Mesendoderm (in vitro differentiated cells): Measurements from ENCODE around the gene ARF6.

Experiments used
- DNase-seq: peaks from one replicate; pipeline ENCODE4 v3.0.0; 2013
- H2AK5ac ChIP-seq: 2 replicates; pipeline ENCODE4 v1.6.1; 2013; ENCODE audit warnings: low read length, inconsistent platforms
- H2BK120ac ChIP-seq: 2 replicates; pipeline ENCODE4 v1.6.1; 2013; ENCODE audit warnings: low read depth, mild to moderate bottlenecking, low read length, moderate library complexity, mixed read lengths
- H2BK15ac ChIP-seq: replicated peaks from 2 replicates; pipeline ENCODE4 v1.6.1; 2013; ENCODE audit warnings: low read depth, mild to moderate bottlenecking, moderate library complexity
- H2BK5ac ChIP-seq: 2 replicates; pipeline ENCODE4 v1.6.1; 2013; ENCODE audit warnings: low read length, inconsistent platforms
- H3K18ac ChIP-seq: 2 replicates; pipeline ENCODE4 v1.6.1; 2013; ENCODE audit warnings: mild to moderate bottlenecking, low read length, mixed read lengths
- H3K23ac ChIP-seq: one replicate; pipeline ENCODE4 v1.6.1; 2013; ENCODE audit warnings: low read length
- H3K27ac ChIP-seq: 2 replicates; pipeline ENCODE4 v1.5.1; 2013; ENCODE audit warnings: low read depth, mild to moderate bottlenecking, inconsistent platforms, low read length, moderate library complexity
- H3K27me3 ChIP-seq: 2 replicates; pipeline ENCODE4 v1.6.1; 2013; ENCODE audit warnings: low read length, control low read depth, mild to moderate bottlenecking, inconsistent platforms; ENCODE audit not compliant: insufficient read depth, poor library complexity
- H3K36me3 ChIP-seq: 2 replicates; pipeline ENCODE4 v1.6.1; 2013; ENCODE audit warnings: low read length, inconsistent platforms; ENCODE audit not compliant: control insufficient read depth, insufficient read depth
- H3K4ac ChIP-seq: one replicate; pipeline ENCODE4 v1.6.1; 2013; ENCODE audit warnings: low read depth, mild to moderate bottlenecking, low read length, moderate library complexity
- H3K4me1 ChIP-seq: 2 replicates; pipeline ENCODE4 v1.6.1; 2013; ENCODE audit warnings: low read depth, low read length, inconsistent platforms; ENCODE audit not compliant: control insufficient read depth
- H3K4me2 ChIP-seq: 2 replicates; pipeline ENCODE4 v1.6.1; 2013; ENCODE audit warnings: low read length
- H3K4me3 ChIP-seq: 2 replicates; pipeline ENCODE4 v1.5.1; 2013; ENCODE audit warnings: mild to moderate bottlenecking, low read length
- H3K56ac ChIP-seq: one replicate; pipeline ENCODE4 v1.6.1; 2013; ENCODE audit warnings: low read length
- H3K79me1 ChIP-seq: 2 replicates; pipeline ENCODE4 v1.6.1; 2013; ENCODE audit warnings: low read length, inconsistent platforms
- H3K79me2 ChIP-seq: 2 replicates; pipeline ENCODE4 v1.6.1; 2013; ENCODE audit warnings: mild to moderate bottlenecking, low read length; ENCODE audit not compliant: control insufficient read depth, insufficient read depth
- H3K9ac ChIP-seq: 2 replicates; pipeline ENCODE4 v1.6.1; 2013; ENCODE audit warnings: low read length, inconsistent platforms
- H4K5ac ChIP-seq: one replicate; pipeline ENCODE4 v1.6.1; 2013; ENCODE audit warnings: low read length
- H4K8ac ChIP-seq: one replicate; pipeline ENCODE4 v1.6.1; 2013; ENCODE audit warnings: low read depth, mild to moderate bottlenecking, control low read depth, low read length, moderate library complexity
- WGBS: extraction: QIAGEN DNeasy Blood & Tissue Kit; methylation state at CpG from one replicate; pipeline ENCODE4 v1.1.7; 2013; ENCODE audit warnings: low lambda C conversion rate, missing lambda C conversion rate; ENCODE audit not compliant: insufficient coverage; ENCODE audit errors: extremely low coverage; 5-methylcytosine and 5-hydroxymethylcytosine counted together

ARF6 gene

DNA sequence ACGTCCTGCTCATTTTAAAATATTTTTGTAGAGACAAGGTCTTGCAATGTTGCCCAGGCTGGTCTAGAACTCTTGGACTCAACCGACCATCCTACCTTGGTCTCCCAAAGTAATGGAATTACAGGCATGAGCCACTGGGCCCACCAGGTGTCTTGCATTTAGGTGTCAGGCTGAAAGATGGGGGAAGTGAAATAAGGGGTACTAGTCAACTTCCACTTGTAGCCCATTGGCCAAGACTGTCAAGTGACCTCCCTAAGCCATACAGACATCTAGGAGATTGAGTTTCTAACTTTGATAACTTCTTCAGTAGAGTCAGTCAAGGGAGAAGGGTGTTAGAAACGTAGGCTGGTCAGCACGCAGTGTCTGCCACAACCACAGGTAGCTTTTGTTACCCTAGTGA is 32.0 kb downstream of the ARF6 start:
- no peak overlapping the region for H3K23ac ChIP-seq
- H4K5ac ChIP-seq = no peak overlapping the region
- H3K4me1 ChIP-seq = no peaks in the 10 kb centered on the region
- H2AK5ac ChIP-seq = no peak overlapping the region
- no peak overlapping the region for H3K4ac ChIP-seq
- H3K27me3 ChIP-seq = no peaks in the 10 kb centered on the region
- no peaks in the 10 kb centered on the region for H3K79me2 ChIP-seq
- no peak overlapping the region for H3K56ac ChIP-seq
- no peak overlapping the region for H2BK120ac ChIP-seq
- H3K18ac ChIP-seq = no peak overlapping the region
- H3K36me3 ChIP-seq = no peaks in the 10 kb centered on the region
- H3K4me2 ChIP-seq = no peak overlapping the region
- H3K9ac ChIP-seq = no peak overlapping the region
- no peak overlapping the region for H3K27ac ChIP-seq
- H4K8ac ChIP-seq = no peak overlapping the region
- WGBS = no CpG with 5 or more reads among the region's 4 CpGs
- no peak for DNase-seq
- no peaks in the 10 kb centered on the region for H3K79me1 ChIP-seq
- H2BK5ac ChIP-seq = no peak overlapping the region
- H2BK15ac ChIP-seq = no peak overlapping the region
- H3K4me3 ChIP-seq = no peak overlapping the region

DNA sequence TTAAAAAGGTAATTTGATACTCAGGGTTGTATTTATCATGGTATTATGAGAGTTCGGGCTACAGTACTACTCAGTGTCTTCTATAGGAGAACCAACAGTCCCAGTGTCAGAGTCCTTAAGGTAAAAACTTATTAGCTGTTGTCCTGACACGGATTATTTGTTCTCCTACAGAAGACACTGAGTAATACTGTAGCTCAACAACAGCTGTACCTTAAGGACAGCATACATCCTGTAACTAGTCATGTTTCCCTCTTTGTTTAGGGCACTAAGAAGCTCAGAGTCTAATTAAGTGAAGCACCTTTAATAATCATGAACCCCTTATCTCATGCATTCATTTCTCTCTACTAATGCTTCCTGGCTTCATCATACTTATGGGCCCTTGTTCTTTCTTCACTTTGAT is 33.9 kb downstream of the ARF6 start:
- no peak overlapping the region for H3K4me2 ChIP-seq
- H3K79me2 ChIP-seq = no peaks in the 10 kb centered on the region
- H2BK120ac ChIP-seq = no peak overlapping the region
- H4K5ac ChIP-seq = no peak overlapping the region
- no CpG with 5 or more reads among the region's 2 CpGs for WGBS
- no peaks in the 10 kb centered on the region for H3K36me3 ChIP-seq
- H3K4me1 ChIP-seq = no peaks in the 10 kb centered on the region
- no peak overlapping the region for H4K8ac ChIP-seq
- H2BK15ac ChIP-seq = no peak overlapping the region
- H2AK5ac ChIP-seq = no peak overlapping the region
- no peaks in the 10 kb centered on the region for H3K27me3 ChIP-seq
- no peak for DNase-seq
- no peak overlapping the region for H3K4me3 ChIP-seq
- H3K56ac ChIP-seq = no peak overlapping the region
- no peak overlapping the region for H3K9ac ChIP-seq
- no peaks in the 10 kb centered on the region for H3K79me1 ChIP-seq
- no peak overlapping the region for H3K23ac ChIP-seq
- H3K4ac ChIP-seq = no peak overlapping the region
- no peak overlapping the region for H2BK5ac ChIP-seq
- no peak overlapping the region for H3K27ac ChIP-seq
- H3K18ac ChIP-seq = no peak overlapping the region

DNA sequence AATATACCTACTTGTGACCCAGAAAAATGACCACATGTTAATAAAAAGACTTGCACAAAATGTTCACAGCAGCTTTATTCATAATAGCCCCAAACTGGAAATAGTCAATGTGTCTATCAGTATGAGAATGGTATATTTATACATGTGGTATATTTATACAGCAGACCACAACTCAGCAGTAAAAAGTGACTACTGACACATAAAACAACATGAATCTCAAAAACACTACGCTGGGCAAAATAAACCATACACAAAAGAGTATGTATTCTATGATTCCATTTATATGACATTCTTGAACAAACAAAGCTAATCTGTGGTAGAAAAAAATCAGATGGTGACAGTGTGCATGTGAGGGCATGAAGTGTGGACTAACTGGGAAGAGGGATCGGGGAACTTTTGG is 35.1 kb downstream of the ARF6 start:
- Histone ChIP-seq H3K4me1 (no peaks in the 10 kb centered on the region), H3K4ac (no peak overlapping the region), H3K4me2 (no peak overlapping the region), H3K9ac (no peak overlapping the region), H2BK120ac (no peak overlapping the region), H3K79me1 (no peaks in the 10 kb centered on the region), H3K27me3 (no peaks in the 10 kb centered on the region), H3K79me2 (no peaks in the 10 kb centered on the region), H3K36me3 (no peaks in the 10 kb centered on the region), H3K23ac (no peak overlapping the region), H2BK15ac (no peak overlapping the region), H2BK5ac (no peak overlapping the region), H2AK5ac (no peak overlapping the region), H4K5ac (no peak overlapping the region), H3K18ac (no peak overlapping the region), H3K56ac (no peak overlapping the region), H4K8ac (no peak overlapping the region), H3K27ac (no peak overlapping the region), H3K4me3 (no peak overlapping the region)
- no CpG with 5 or more reads among the region's 2 CpGs for WGBS
- DNase-seq = no peak

DNA sequence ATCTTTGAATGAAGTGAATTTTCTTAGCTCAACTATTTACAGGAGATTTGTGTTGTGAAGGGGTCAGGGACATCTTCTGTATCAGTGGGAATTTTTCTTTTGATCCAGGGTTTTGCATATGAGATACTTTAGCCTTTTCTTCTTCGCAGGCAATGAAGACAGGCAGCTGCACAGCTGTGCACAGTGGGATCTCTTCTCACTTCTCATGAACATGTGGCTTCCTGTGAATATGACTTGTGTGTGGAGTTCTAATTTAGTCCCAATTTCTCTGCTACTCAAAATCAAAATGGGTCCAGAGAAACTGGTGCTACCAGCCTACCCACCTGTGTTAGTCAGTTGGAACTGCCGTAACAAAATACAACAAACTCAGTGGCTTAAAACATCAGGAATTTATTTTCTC is 37.8 kb downstream of the ARF6 start:
- H3K4me2 ChIP-seq = no peak overlapping the region
- H3K79me1 ChIP-seq = no peaks in the 10 kb centered on the region
- H3K36me3 ChIP-seq = no peaks in the 10 kb centered on the region
- no peak overlapping the region for H3K9ac ChIP-seq
- no peak overlapping the region for H3K4ac ChIP-seq
- H3K79me2 ChIP-seq = no peaks in the 10 kb centered on the region
- H3K56ac ChIP-seq = no peak overlapping the region
- no peaks in the 10 kb centered on the region for H3K4me1 ChIP-seq
- H2AK5ac ChIP-seq = no peak overlapping the region
- DNase-seq = no peak
- no peaks in the 10 kb centered on the region for H3K27me3 ChIP-seq
- H3K23ac ChIP-seq = no peak overlapping the region
- H2BK15ac ChIP-seq = no peak overlapping the region
- H4K8ac ChIP-seq = no peak overlapping the region
- no peak overlapping the region for H4K5ac ChIP-seq
- no peak overlapping the region for H3K27ac ChIP-seq
- no peak overlapping the region for H2BK120ac ChIP-seq
- no peak overlapping the region for H2BK5ac ChIP-seq
- WGBS = no CpG with 5 or more reads among the region's 2 CpGs
- H3K18ac ChIP-seq = no peak overlapping the region
- H3K4me3 ChIP-seq = no peak overlapping the region

DNA sequence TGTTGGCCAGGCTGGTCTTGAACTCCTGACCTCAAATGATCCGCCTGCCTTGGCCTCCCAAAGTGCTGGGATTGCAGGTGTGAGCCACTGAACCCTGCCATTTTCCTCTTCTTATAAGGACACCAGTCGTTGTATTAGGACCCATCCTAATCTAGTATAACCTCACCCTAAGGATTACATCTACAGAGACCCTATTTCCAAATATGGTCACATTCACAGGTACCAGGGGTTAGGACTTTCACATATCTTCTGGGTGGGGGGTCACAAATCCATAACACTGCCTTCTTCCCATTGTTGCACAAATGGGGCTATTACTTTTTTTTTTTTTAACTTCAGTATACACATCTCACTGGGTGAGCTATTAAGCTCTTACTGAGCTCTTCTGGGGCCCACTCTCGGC is 38.6 kb downstream of the ARF6 start:
- no peaks in the 10 kb centered on the region for H3K79me1 ChIP-seq
- no peak overlapping the region for H2BK15ac ChIP-seq
- H3K9ac ChIP-seq = no peak overlapping the region
- no CpG with 5 or more reads among the region's 3 CpGs for WGBS
- peak overlapping the region; percentile 51 for H3K18ac ChIP-seq
- no peak overlapping the region for H3K4ac ChIP-seq
- no peak overlapping the region for H2AK5ac ChIP-seq
- no peaks in the 10 kb centered on the region for H3K27me3 ChIP-seq
- H4K5ac ChIP-seq = no peak overlapping the region
- H2BK5ac ChIP-seq = no peak overlapping the region
- no peaks in the 10 kb centered on the region for H3K79me2 ChIP-seq
- no peak overlapping the region for H3K4me2 ChIP-seq
- H3K56ac ChIP-seq = no peak overlapping the region
- H3K4me3 ChIP-seq = no peak overlapping the region
- H3K4me1 ChIP-seq = no peaks in the 10 kb centered on the region
- H4K8ac ChIP-seq = no peak overlapping the region
- no peak overlapping the region for H2BK120ac ChIP-seq
- H3K23ac ChIP-seq = no peak overlapping the region
- H3K27ac ChIP-seq = no peak overlapping the region
- no peaks in the 10 kb centered on the region for H3K36me3 ChIP-seq
- no peak for DNase-seq

DNA sequence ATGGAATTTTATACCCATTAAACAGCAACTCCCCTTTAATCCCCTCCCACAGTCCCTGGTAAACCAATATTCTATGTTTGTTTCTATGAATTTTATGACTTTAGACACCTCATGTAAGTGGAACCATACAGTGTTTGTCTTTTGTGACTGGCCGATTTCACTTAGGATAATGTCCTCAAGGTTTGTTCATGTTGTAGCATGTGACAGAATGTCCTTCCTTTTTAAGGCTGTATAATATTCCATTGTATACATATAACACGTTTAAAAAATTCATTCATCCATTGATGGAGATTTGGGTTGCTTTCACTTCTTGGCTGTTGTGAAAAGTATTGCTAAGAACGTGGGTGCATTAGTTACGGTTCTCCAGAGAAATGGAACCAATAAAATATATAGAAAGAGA is 40.2 kb downstream of the ARF6 start:
- Histone ChIP-seq H3K4me1 (no peaks in the 10 kb centered on the region), H2AK5ac (no peak overlapping the region), H3K9ac (no peak overlapping the region), H3K27ac (no peak overlapping the region), H3K4me3 (no peak overlapping the region), H2BK5ac (no peak overlapping the region), H2BK15ac (no peak overlapping the region), H3K4me2 (no peak overlapping the region), H4K5ac (no peak overlapping the region), H3K36me3 (no peaks in the 10 kb centered on the region), H3K18ac (no peak overlapping the region), H3K79me2 (no peaks in the 10 kb centered on the region), H3K79me1 (no peaks in the 10 kb centered on the region), H4K8ac (no peak overlapping the region), H3K27me3 (no peaks in the 10 kb centered on the region), H3K4ac (no peak overlapping the region), H3K56ac (no peak overlapping the region), H3K23ac (no peak overlapping the region), H2BK120ac (no peak overlapping the region)
- DNase-seq = no peak
- no CpG with 5 or more reads among the region's 4 CpGs for WGBS
